Measurements from ENCODE around the gene MTMR11.

MTMR11 gene

DNA sequence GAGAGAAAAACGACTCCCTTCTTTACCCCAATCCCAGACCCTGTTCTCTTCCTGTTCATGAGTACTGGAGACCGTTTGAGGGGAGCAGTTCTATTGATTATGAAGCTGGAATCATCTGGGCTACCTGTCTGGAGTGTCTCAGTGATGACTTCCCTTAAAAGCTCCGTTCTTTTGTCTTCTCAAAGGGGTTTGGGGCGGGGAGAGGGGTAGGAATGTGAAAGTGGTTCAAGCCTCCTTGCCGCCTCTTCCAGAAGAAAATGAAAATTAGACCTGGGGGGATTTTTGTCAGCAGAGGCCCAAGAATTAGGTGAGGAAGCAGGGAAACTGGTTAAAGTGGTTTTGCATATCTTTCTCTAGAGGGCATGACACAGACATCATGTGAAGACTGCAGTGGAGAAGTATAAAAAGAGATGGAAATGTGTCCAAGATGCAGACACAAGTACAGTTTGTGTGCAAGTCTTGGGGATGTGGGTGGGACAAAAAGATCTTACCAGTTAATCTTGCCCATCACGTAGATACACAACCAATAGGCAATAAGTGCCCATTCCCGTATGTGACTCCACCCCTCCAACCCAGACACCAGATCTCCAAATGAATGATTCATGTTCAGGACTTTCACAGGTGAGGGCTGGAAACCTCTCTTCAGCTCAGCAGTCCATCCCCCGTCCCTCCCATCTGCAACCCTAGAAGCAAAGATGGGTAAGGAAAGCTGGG, 470 bp upstream of the MTMR11 start:
- DNase-seq = no peak

DNA sequence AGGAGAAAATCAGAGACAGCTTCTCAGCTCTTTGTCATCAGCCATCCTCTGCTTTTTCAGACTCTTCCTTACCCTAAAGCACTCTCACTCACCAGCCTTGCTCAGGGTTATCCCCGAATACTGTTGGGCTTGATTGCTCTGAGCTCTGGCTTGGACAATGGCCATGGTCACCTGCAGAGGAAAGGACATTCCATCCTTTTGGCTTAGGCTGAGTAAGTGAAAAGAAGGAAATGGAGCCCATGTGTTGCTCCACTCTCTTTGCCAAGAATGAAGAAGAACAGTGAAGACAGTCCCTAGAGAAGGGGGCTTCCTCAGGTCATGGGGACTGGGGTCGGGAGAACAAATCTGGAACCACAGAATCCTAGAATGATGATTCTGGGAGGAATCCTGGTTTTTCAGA, 2.3 kb downstream of the MTMR11 start:
- no peak for DNase-seq

DNA sequence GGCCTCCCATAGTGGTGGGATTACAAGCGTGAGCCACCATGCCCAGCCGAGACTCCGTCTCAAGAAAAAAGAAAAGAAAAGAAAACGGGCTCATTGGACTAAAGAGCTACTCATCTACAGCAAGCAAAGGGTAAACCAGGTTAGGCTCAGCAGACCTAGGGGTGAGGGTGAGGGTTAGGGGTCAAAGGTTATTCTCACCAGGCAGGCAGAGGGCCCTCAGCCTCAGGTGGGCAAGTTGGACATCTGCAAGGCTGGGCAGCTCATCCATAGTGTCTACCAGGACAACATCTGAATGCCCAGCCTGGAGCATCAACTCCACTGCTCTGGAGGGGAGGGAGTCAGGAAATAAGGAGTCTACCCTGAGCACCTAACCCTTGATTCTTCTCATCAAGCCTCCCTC, 3.5 kb downstream of the MTMR11 start:
- no peak for DNase-seq

DNA sequence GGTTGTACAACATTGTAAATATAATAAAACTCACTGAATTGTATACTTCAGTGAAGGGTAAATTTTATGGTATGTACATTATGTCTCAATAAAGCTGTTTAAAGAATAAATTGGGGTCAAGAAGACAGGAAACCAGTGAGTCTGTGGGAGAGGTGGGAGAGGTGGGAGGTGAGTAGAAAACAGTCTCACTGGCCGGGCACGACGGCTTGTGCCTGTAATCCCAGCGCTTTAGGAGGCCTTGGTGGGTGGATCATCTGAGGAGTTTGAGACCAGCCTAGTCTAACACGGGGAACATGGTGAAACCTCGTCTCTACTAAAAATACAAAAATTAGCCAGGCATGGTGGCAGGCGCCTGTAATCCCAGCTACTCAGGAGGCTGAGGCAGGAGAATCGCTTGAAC, 4.2 kb downstream of the MTMR11 start:
- DNase-seq = no peak

DNA sequence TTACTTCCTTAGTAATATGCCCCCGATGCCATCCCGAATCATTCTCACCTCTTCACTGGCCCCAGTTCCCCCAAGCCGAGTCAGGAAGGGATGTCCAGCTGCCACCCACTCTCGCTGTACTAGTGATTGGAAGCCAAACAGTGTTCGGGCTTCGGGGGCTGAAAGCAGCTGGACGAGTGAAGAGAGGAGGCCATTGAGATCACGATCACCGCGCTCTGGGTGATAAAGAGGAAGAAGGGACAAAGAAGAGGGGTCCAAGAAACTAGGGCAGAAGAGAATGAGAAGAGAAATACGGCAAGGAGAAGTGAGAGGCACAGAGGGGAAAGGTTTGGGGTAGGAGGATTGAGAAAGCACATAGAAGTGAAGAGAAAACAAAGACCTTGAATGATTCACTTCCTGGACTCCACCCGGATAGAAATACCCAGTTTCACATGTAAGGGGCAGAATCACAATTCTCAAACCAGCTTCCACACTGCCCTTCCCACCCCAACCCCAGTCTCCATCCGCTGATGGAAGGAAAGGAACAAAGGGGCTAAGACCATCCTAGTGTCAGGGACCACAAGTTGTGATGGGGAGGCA, 5.4 kb downstream of the MTMR11 start:
- no peak for DNase-seq

DNA sequence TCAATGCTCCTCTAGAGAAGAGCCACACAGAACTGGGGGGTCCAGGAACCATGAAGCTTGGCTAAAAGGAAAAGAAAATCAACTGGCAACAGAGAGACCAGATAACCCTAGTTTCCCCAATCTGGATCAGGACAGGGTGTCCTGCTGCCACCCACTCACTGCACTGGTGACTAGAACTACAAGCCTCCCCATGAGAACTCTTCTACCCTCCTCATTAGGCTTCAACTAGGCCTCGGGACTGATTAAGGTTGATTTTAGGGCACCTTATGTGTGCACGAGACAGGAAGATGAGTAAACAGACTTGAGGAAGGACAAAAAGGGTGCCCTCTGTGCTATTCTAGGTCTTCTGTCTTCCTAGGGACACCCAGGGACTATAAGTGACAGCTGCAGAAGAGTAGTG, 6.8 kb downstream of the MTMR11 start:
- no peak for DNase-seq

DNA sequence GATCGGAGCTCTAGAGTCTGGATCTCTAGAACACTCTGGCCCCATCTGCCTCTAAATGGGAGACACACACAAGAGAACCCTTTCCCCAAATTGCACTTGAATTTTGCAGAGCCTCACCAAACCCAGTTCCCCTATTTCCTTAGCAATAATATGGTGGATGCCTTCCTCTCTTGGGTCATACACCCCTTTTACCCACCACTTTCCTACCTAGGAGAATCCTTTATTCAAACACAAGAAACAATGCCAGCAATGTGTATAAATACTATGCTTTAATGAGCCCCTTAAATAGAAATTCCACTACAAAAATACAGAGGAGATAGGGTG, 8.3 kb downstream of the MTMR11 start:
- no peak for DNase-seq

DNA sequence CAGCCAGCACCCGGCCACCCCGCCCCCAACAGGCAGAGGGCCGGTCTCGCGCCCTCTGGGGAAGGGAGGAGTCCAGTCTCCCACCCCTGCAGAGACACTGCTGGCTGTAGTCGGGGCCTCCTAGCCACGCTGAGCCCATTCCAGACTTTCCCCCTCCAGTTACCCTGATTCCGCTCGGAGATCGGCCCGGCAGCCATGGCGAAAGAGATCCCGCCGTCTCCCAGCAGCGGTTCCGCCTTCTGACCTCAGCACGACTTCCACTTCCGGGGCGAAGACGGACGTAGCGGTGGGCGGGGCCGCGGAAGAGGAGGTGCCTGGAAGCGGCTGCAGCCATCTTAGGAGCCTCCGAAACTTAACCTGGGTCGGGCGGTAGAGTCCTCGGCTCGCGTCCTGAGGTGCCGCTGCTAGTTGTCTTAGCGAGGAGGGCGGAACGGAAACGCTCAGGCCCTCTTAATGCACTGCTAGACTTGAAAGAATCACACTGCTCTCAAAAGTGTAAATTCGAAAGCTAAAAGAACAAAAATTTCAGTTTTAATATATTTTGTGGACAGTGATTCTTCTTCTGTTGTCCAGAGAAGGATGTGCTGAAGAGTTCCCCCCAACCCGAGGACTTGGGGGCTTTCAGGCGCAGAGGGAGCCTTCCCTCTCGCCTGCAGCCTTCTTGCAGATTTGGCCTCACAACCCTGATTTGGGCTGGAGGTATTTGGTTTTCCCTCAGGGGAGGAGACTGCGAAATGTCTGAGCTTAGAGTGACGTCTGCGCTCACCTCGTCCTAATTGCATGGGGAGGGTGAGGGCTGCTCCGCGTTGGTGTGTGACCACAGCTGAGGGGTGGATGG, 8.9 kb downstream of the MTMR11 start, which contains the start of gene SF3B4:
Gene SF3B4 (minus strand): TSS at position 241 of the 838 bp plus-strand sequence. CDS start 44 bp downstream, at position 197.
- DNase-seq = peak; percentile 96 to 98

DNA sequence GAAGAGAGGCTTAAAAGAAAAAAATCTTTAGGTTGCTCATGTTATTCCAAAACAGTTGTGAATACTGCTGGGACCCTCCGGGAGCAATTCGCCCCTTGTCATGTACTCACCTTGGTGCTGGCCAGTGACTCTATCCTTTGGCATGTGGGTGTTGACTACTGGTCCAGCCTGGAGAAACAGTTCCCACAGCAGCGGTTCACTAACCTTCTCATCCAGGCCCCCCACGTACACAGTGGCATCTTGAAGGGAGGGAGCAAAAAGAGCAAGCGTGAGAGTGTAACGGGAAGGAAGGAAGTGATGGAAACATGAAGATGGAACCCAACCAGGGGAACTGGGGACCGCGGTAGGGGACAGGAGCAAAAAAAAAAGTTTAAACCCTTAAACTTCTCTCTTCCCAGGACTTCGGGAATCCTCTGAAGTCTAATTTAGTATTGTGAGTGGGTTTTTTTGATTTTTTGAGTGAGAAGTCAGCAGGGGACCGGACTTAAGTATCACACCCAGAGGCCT, 9.6 kb downstream of the MTMR11 start:
- DNase-seq = no peak

DNA sequence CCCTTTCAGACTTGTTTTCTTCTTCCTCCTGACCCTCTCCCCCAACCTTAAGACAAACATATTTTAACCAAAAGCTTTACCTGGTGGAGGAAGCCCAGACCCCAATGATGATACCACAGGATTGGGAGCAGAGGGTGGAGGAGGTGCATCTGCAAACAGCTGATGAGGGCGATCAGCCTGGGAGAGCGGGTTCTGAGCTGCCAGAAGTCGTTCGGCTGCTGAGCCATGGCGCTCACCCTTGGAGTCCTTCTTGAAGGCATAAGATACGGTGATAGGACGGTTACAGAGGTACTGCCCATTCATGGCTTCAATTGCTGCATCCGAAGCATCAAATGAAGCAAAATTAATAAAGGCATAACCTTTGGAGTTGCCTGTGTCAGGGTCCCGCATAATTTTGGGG, 10.4 kb downstream of the MTMR11 start:
- no peak for DNase-seq

DNA sequence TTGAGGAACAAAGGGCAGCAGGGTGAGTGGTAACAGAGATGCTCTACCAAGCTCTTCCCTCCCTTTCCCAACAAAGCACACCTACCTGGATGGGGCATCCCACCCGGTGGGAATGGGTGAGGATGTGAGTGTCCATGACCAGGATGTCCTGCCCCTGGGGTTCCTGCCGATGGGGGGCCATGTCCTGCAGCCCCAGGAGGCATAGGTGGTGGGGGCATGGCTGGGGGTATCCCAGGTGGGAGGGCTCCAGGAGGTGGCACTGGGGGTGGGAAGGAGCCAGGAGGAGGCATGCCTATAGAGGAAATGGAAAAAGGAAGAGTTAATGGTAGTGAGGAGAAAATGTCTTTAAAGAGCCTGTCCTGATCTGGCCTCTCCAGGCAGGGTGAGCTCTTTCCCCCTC, 10.9 kb downstream of the MTMR11 start:
- no peak for DNase-seq

DNA sequence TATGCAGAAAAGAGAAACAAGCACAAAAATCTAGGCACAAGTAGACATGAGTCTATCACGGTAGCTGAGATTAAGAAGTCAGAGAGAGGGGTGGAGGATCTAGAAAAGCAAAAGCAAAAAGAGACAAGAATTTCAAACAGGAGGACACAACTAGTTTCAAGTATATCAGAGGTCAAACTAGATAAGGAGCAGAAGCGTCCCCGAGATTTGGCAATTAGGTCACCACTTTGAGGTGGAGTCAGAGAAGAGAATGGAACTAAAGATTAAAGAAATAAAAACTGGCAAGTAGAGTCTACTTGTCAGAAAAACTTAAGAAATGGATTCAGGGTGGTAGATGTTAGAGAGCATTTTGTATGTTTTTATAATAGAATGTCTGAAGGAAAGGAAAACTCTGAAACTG, 11.3 kb downstream of the MTMR11 start:
- no peak for DNase-seq

DNA sequence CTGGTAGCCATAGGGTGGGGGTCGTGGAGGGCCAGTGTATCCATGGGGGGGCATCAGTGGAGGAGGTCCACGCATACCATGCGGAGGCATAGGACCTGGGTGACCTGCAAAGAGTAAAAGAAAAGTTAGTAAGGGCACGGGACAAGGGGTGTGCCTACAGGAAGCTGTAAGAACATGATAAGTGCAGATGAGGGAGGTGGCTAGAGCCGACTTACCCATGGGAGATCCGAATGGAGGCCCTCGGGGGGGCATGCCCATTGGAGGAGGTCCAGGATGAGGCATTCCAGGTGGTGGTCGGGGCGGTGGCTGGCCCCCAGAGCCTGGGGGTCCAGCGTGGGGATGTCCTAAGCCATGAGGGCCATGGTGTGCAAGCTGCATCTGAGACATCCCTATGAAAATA, 13.1 kb downstream of the MTMR11 start:
- no peak for DNase-seq

DNA sequence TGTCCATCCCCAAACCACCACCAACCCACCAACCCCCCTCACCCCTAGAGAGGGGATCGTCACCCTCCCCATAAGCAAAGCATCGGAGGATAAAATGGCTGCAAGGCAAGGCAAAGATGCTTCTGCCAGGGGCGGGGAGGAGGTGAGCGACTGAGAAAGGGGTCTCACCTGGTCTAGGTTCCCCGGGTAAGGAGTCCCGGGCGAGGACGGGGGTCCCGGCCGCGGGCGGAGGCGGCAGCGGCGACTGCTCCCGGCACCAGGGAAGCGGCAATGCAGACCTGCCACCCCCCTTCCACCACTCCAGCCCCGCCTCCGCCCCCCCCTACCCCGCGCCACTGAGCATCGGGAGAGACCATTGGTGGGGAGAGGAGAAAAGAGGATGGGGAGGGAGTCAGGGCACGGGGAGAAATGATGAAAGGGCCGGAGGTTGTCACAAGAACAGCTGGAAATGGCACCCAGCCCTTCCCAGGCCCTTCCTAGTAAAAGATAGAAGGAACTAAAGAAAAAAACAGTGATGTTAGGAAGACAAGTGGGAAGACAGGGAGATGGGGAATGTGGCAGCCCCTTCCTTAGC, 19.0 kb downstream of the MTMR11 start, which contains the start of gene SV2A:
Gene SV2A (minus strand): TSS at position 274 of the 574 bp plus-strand sequence. CDS start 4,004 bp downstream, outside the sequence.
- peak; percentile 87 to 88 for DNase-seq

DNA sequence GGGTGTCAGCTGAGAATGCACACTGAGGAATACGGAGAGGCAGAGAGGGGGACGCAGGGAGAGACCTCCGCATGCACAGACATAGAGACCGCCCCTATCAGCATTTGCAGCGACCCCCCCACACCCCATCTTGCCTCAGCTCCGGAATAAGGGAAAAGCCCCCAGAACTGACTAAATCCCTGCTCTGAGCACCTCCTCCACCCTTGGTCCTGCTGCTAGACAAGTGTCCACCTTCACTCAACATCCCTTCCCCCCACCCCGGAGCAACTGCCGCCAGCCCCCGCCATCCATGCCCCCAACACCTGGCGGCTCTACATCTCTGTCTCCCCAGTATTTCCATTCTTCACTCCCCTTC, 19.8 kb downstream of the MTMR11 start:
- DNase-seq = no peak

DNA sequence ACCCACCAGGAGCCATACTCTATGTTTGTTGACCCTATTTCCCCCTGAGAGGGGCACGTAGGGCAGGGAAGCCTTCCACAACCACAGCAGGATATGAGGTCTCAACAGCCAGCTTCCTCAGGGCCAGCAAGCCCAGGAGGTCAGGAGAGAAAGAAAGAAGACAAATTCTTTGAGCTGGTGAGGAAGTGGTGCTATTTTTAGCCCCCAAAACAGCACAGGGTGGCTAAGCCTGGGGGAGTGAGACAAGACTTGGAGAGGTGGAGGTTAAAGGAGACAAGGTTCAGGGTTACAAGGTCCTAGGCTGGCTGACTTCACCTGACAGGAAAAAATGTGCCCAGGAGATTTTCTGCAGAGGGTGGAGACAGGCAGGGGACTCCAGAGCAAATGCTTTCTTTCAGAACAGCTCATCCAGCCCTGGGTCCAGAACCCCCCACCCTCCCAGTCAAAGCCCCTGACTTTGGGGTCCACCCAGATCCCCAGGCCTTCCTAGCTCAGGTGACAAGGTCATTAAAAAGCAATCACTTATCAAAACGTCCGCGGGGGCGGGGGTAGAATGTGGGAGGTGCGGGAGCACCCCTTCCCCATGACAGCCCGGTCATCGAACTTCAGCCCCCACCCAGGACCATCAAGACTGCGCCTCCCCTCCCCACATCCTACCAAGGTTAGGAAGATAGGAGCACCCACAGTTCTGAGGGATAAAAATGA, 20.3 kb downstream of the MTMR11 start:
- no peak for DNase-seq

DNA sequence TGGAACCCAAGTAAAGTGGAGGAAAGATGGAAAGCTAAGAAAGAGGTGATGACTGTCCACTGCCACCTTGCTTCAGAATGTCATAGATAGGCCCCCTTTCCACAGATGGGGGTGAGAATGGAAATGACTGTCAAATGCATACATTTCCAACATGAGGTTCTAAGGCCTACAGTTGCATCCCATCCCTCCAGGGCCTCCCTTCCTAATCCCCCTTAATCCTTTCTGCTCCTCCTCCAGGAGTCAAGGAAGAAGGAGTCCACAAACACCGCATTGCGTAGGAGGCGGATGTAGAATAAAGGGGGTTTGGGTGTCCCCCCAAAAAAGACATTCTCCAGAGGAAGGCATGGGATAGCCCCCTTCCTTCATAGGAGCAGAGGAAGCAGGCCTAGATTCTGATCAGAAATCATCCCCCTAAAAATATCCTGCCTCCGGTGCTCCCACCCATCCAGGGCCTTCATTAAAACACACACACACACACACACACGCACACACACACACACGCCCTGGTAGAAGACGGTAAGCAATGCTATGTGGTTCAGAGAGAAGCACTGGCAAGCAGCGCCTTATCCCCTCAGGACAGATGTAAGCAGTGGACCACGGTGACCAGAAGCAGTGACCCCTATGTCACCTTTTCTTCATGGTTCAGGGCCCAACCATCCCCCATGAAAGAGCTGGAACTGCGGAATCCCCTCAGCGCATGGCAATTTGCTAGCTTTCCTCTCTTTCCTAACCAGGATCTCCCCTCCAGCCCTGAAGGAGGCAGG, 21.1 kb downstream of the MTMR11 start:
- no peak for DNase-seq

DNA sequence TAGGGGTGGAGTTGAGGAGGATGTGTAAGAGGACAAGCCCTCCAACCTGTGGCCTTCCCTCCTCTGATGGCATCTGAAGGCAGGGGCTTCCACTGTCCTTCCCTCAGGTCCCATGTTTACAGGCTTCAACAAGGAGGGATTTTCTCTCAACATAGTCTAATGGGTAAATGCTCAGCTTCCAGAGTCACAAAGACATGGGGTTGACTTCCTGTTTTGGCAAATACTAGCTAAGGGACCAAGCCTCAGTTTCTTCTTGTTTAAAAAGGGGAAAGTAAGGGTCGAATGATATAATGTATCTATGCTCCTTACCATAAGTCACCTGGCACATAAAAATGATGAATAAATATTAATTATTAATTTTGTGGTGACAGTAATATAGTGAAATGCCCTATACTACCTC, 22.1 kb downstream of the MTMR11 start:
- no peak for DNase-seq

DNA sequence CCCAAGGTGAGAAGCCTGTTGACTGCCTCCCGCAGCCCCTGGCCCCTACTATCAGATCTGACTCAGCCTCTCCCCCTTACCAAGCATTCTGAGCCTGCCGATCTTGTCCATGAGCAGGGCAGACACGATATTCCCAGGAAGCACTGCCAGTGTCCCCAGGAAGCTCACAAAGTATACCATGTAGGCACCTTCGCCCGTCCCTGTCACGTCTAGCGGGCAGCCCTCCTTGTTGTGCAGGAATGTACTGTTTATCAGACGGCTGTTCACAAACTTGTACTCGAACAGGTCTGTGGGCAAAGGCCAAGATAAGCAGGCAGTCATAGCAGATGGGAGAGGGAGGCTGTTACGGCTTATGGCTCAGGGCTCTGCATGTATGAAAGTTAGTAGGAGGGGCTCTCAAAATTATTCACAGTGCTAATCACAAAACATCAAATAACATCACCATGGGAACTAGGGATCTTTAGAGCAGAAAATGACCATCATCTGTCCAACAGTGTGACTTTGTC, 30.1 kb downstream of the MTMR11 start:
- DNase-seq = no peak

DNA sequence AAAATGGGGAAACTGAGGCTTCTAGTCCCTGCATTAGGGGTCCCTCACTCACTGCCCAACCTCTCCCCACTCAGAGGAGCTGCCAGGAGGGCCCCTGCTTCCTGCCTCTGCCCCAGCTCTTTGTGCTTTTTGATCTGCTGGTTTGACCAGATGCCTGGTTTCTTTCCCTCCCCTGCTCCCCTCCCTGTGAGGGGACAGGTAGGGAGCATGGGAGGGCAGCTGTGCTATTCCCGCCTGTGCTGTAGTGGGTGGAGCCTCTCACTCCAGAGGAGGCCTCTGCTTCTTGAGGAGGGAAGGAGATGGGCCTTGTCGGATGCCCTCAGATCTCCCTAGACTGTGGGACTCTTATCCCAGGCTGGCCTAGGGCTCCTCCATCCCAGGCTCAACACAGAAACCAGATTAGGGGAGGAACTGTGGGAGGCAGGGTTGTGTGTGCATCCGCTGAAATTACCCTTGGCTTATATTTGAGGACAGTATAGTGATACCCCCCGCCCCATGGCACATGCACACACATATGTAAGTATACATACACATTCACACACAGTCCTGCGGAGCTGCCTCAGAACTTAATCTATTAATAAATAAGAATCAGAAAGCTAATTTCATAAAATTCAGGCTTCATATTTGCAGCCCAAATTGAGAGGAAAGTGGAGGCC, 32.7 kb downstream of the MTMR11 start:
- no peak for DNase-seq

All from NCI-H2081 (cell line).